Measurements from ENCODE around the gene NHS. TPM values are rescaled to one million over a fixed set of nuclear protein-coding genes. Genes with fewer than 3 reads are reported as not detected.

Gene NHS
- total RNA-seq, 4 donors from 2014 or later, result 4.6 to 9.9 (median 7.2) TPM

- WGBS, result 78% methylated on average over 5 of the region's 5 CpGs
- Histone ChIP-seq H3K4me3 (no peak overlapping the region), H3K4me1 (no peaks in the 10 kb centered on the region), H3K27ac (no peak overlapping the region), H3K9me3 (no peaks in the 10 kb centered on the region), H3K36me3 (no peaks in the 10 kb centered on the region), H3K27me3 (no peaks in the 10 kb centered on the region)
- no peak for DNase-seq (ENCODE audit: low spot score in 2 of 2)
- TF ChIP-seq POLR2AphosphoS5 (IDR thresholded peaks at IDR 0.05) (no peak), POLR2A (IDR thresholded peaks at IDR 0.05) (no peak)
Measured at GRCh38 chrX:17610788-17611187, 235.8 kb downstream of the NHS start.

GRCh38 chrX:17613979-17614588 is 239.1 kb downstream of the NHS start:
- no peak for DNase-seq (ENCODE audit: low spot score in 2 of 2)
- WGBS, result 53% methylated on average over 5 of the region's 5 CpGs
- Histone ChIP-seq H3K4me3 (no peak overlapping the region), H3K9me3 (no peaks in the 10 kb centered on the region), H3K27me3 (no peaks in the 10 kb centered on the region), H3K27ac (no peak overlapping the region), H3K4me1 (no peaks in the 10 kb centered on the region), H3K36me3 (no peaks in the 10 kb centered on the region)
- TF ChIP-seq POLR2A (IDR thresholded peaks at IDR 0.05) (no peak), CTCF (IDR thresholded peaks at IDR 0.05) (no peak), POLR2AphosphoS5 (IDR thresholded peaks at IDR 0.05) (no peak), EP300 (IDR thresholded peaks at IDR 0.05) (no peak)

- no peaks in the 10 kb centered on the region for H3K9me3 ChIP-seq
- no peak overlapping the region for H3K4me3 ChIP-seq
- DNase-seq (ENCODE audit: low spot score in 2 of 2), result no peak
- H3K27ac ChIP-seq, result no peak overlapping the region
- TF ChIP-seq CTCF (IDR thresholded peaks at IDR 0.05) (no peak), EP300 (IDR thresholded peaks at IDR 0.05) (no peak), POLR2A (IDR thresholded peaks at IDR 0.05) (no peak), POLR2AphosphoS5 (IDR thresholded peaks at IDR 0.05) (no peak)
- no peaks in the 10 kb centered on the region for H3K36me3 ChIP-seq
- WGBS, result 78% methylated on average over 9 of the region's 9 CpGs
- no peaks in the 10 kb centered on the region for H3K4me1 ChIP-seq
- no peaks in the 10 kb centered on the region for H3K27me3 ChIP-seq
Measured at GRCh38 chrX:17616936-17617335, 241.9 kb downstream of the NHS start.

- DNase-seq (ENCODE audit: low spot score in 2 of 2), result no peak
- Histone ChIP-seq H3K36me3 (no peaks in the 10 kb centered on the region), H3K9me3 (no peaks in the 10 kb centered on the region), H3K27ac (no peak overlapping the region), H3K4me1 (no peaks in the 10 kb centered on the region), H3K4me3 (no peak overlapping the region), H3K27me3 (no peaks in the 10 kb centered on the region)
- TF ChIP-seq EP300 (IDR thresholded peaks at IDR 0.05) (no peak), POLR2A (IDR thresholded peaks at IDR 0.05) (no peak), CTCF (IDR thresholded peaks at IDR 0.05) (no peak), POLR2AphosphoS5 (IDR thresholded peaks at IDR 0.05) (no peak)
- 58% methylated on average over 3 of the region's 3 CpGs for WGBS
Measured at GRCh38 chrX:17617806-17618205, 242.8 kb downstream of the NHS start.

- no peak for TF ChIP-seq CTCF (IDR thresholded peaks at IDR 0.05)
- TF ChIP-seq POLR2AphosphoS5 (IDR thresholded peaks at IDR 0.05), result no peak
- TF ChIP-seq POLR2A (IDR thresholded peaks at IDR 0.05), result no peak
- TF ChIP-seq EP300 (IDR thresholded peaks at IDR 0.05), result no peak
Measured at GRCh38 chrX:17621566-17622270, 246.7 kb downstream of the NHS start.

More at GRCh38 chrX:17621566-17622270, 246.7 kb downstream of the NHS start:
- Histone ChIP-seq H3K9me3 (no peaks in the 10 kb centered on the region), H3K4me3 (no peak overlapping the region), H3K27ac (no peak overlapping the region), H3K4me1 (no peaks in the 10 kb centered on the region), H3K27me3 (no peaks in the 10 kb centered on the region), H3K36me3 (no peaks in the 10 kb centered on the region)
- WGBS, result 77% methylated on average over 4 of the region's 4 CpGs
- DNase-seq (ENCODE audit: low spot score in 2 of 2), result no peak
